HL-60 (cell line): ENCODE measurements around the gene AFF2.

Experiments used
- DNase-seq, 2 experiments: peaks; one replicate each; pipeline ENCODE4 v3.0.0-alpha.2; 2010 to 2020; ENCODE audit warnings: low read depth in 1 of 2, low spot score in 1 of 2
- H3K27ac ChIP-seq: fragments of 250-450 bp; sonication (Bioruptor Pico); replicated peaks from 2 replicates; pipeline ENCODE4 v1.5.1; 2020; ENCODE audit warnings: mild to moderate bottlenecking, moderate library complexity
- H3K27me3 ChIP-seq: fragments of 250-450 bp; sonication (Bioruptor Pico); 2 replicates; pipeline ENCODE4 v1.5.1; 2021; ENCODE audit warnings: mild to moderate bottlenecking, moderate library complexity; ENCODE audit not compliant: insufficient read depth, poor library complexity, severe bottlenecking
- H3K4me3 ChIP-seq: replicated peaks from 2 replicates; pipeline ENCODE4 v1.5.1; 2011; ENCODE audit warnings: mild to moderate bottlenecking, control low read depth, low read length; ENCODE audit not compliant: insufficient read depth
- CTCF ChIP-seq: IDR thresholded peaks from one replicate; pipeline ENCODE4 v1.5.1; 2011; ENCODE audit warnings: low read length, control low read depth, inconsistent platforms; ENCODE audit not compliant: insufficient read depth
- GABPA ChIP-seq: IDR thresholded peaks from 2 replicates; pipeline ENCODE4 v1.6.1; 2012; ENCODE audit warnings: low read depth
- POLR2AphosphoS5 ChIP-seq: IDR thresholded peaks from 2 replicates; pipeline ENCODE4 v1.6.1; 2012; ENCODE audit warnings: low read depth
- SPI1 ChIP-seq: IDR thresholded peaks from 2 replicates; pipeline ENCODE4 v1.6.1; 2012; ENCODE audit warnings: low read depth, mild to moderate bottlenecking, borderline replicate concordance
- TF ChIP-seq, protein P1 (sequence below): IDR thresholded peaks from 2 replicates; pipeline ENCODE4 v1.6.1; 2012; ENCODE audit warnings: low read depth; ENCODE audit not compliant: insufficient replicate concordance

The AFF2 gene

GRCh38 chrX:148540671-148541583, 40.5 kb downstream of the AFF2 start:
- H3K27ac ChIP-seq = no peak overlapping the region
- H3K4me3 ChIP-seq = no peak overlapping the region
- no peaks in the 10 kb centered on the region for H3K27me3 ChIP-seq
- DNase-seq = no peak
- TF ChIP-seq, protein P1, sequence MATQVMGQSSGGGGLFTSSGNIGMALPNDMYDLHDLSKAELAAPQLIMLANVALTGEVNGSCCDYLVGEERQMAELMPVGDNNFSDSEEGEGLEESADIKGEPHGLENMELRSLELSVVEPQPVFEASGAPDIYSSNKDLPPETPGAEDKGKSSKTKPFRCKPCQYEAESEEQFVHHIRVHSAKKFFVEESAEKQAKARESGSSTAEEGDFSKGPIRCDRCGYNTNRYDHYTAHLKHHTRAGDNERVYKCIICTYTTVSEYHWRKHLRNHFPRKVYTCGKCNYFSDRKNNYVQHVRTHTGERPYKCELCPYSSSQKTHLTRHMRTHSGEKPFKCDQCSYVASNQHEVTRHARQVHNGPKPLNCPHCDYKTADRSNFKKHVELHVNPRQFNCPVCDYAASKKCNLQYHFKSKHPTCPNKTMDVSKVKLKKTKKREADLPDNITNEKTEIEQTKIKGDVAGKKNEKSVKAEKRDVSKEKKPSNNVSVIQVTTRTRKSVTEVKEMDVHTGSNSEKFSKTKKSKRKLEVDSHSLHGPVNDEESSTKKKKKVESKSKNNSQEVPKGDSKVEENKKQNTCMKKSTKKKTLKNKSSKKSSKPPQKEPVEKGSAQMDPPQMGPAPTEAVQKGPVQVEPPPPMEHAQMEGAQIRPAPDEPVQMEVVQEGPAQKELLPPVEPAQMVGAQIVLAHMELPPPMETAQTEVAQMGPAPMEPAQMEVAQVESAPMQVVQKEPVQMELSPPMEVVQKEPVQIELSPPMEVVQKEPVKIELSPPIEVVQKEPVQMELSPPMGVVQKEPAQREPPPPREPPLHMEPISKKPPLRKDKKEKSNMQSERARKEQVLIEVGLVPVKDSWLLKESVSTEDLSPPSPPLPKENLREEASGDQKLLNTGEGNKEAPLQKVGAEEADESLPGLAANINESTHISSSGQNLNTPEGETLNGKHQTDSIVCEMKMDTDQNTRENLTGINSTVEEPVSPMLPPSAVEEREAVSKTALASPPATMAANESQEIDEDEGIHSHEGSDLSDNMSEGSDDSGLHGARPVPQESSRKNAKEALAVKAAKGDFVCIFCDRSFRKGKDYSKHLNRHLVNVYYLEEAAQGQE = no peak
- no peak for TF ChIP-seq POLR2AphosphoS5
- TF ChIP-seq GABPA = no peak
- no peak for TF ChIP-seq CTCF
- TF ChIP-seq SPI1 = no peak

- Histone ChIP-seq H3K27me3 (no peaks in the 10 kb centered on the region), H3K27ac (no peak overlapping the region), H3K4me3 (no peak overlapping the region)
- TF ChIP-seq, protein P1 = no peak
- TF ChIP-seq SPI1 (no peak), GABPA (no peak), POLR2AphosphoS5 (no peak), CTCF (no peak)
- no peak for DNase-seq
Observed at GRCh38 chrX:148541584-148541940, 41.1 kb downstream of the AFF2 start.

- Histone ChIP-seq H3K4me3 (no peak overlapping the region), H3K27ac (no peak overlapping the region), H3K27me3 (no peaks in the 10 kb centered on the region)
- TF ChIP-seq, protein P1 = no peak
- TF ChIP-seq POLR2AphosphoS5 = no peak
- TF ChIP-seq GABPA = no peak
- TF ChIP-seq CTCF = no peak
- TF ChIP-seq SPI1 = no peak
- no peak for DNase-seq
Observed at GRCh38 chrX:148542481-148543255, 42.3 kb downstream of the AFF2 start.
